ENCODE results near the gene PCMTD2. TPM values are rescaled to one million over a fixed set of nuclear protein-coding genes. Genes with fewer than 3 reads are reported as not detected.

The PCMTD2 gene
- total RNA-seq, 1 experiment from 2014 or later, result 52.0 TPM

DNA sequence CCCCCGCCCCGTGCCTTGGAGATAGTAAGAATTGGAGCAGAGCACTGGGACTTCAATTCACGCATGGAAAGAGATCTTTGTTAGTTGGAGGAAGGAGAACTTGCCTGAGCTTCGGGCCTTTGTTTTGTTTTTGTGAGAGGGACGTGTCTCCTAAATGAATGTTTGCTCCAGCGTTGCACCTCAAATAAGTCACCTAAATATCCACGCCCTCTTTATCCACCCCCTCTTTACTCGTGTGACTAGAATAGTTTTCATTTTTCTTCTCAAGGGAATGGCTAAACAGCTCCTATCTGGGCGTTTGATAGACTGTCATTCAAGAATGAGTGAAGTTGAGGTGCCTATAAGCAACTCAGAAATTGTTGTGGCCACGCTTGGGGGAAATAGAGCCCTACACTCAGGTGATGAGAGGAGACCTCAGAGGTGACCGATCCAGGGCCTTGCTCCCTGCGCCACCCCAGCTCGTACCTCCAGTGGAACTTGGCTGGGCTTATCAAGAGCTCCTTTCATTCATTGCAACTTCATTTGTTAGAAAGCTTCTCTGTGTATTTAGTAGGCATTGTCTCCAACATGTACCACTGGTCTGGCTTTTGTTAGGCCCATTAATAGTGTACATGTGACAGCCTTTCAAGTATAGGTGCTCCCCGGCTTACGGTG lies 861 bp downstream of the PCMTD2 start:
- no peak overlapping the region for H3T11ph ChIP-seq (ENCODE audit: low read length)
- H3K4me1 Mint-ChIP-seq, result peaks cover 32 to 35% of the 10 kb centered on the region in 2 experiments

More for the DNA sequence above, 861 bp downstream of the PCMTD2 start:
- Histone ChIP-seq H3K27ac (ENCODE audit: insufficient read length, low read depth, low read length) (no peak overlapping the region), H3K4ac (ENCODE audit: low read depth, low read length) (no peak overlapping the region), H3K9me3 (ENCODE audit: control insufficient read depth, low read depth, low read length) (no peaks in the 10 kb centered on the region), H3K56ac (ENCODE audit: insufficient read length, low read depth, low read length) (no peak overlapping the region), H3K4me1 (ENCODE audit: insufficient read depth, low read length) (no peaks in the 10 kb centered on the region), H4K20me1 (ENCODE audit: control insufficient read depth, insufficient read depth, insufficient read length) (no peaks in the 10 kb centered on the region), H3K14ac (ENCODE audit: insufficient read depth, low read length) (no peak overlapping the region), H3K79me2 (ENCODE audit: insufficient read depth, low read length) (peaks cover 5% of the 10 kb centered on the region; the same call in 1 of the 2 replicates), H3K9ac (ENCODE audit: extremely low read depth, insufficient read length, low read length) (peak overlapping the region; percentile 78), H3K18ac (ENCODE audit: insufficient read length, low read depth, low read length) (no peak overlapping the region), H2BK20ac (ENCODE audit: low read depth, low read length, poor library complexity, severe bottlenecking) (no peak overlapping the region), H2AFZ (ENCODE audit: low read length) (no peak overlapping the region), H4K8ac (replicated peaks; ENCODE audit: insufficient read length, low read depth, low read length) (no peak overlapping the region), H2BK5ac (ENCODE audit: insufficient read length, low read length) (no peak overlapping the region), H4K91ac (ENCODE audit: insufficient read length, low read depth, low read length) (no peak overlapping the region), H3K23me2 (ENCODE audit: insufficient read length, low read depth, low read length, poor library complexity, severe bottlenecking) (peaks cover 12% of the 10 kb centered on the region), H3K23ac (ENCODE audit: insufficient read length, low read depth, low read length) (no peak overlapping the region), H4K5ac (ENCODE audit: insufficient read length, low read depth, low read length) (no peak overlapping the region), H3K79me1 (ENCODE audit: insufficient read depth, low read depth, low read length, poor library complexity, severe bottlenecking) (peaks cover 3% of the 10 kb centered on the region), H3K27me3 (ENCODE audit: insufficient read depth, low read length) (no peaks in the 10 kb centered on the region; the same call in 1 of the 2 replicates), H3K4me2 (ENCODE audit: insufficient read depth, insufficient read length, low read length) (peak overlapping the region; percentile 86), H2BK15ac (ENCODE audit: low read depth, low read length) (no peak overlapping the region), H2BK120ac (ENCODE audit: low read depth, low read length, poor library complexity, severe bottlenecking) (no peak overlapping the region), H2BK12ac (ENCODE audit: insufficient read length, low read depth, low read length) (no peak overlapping the region), H2AK5ac (ENCODE audit: insufficient read length, low read length) (no peak overlapping the region)
- Mint-ChIP-seq H3K27ac (peak overlapping the region in 2 of 3 experiments; percentile 62 to 91; a peak in 5 of 7 replicates), H3K4me3 (peak overlapping the region; percentile 89 to 96), H3K9me3 (no peaks in the 10 kb centered on the region), H3K27me3 (ENCODE audit: low read depth) (peaks cover 12% of the 10 kb centered on the region), H3K36me3 (ENCODE audit: insufficient read depth in 1 of 3, low read depth in 3 of 3) (peaks cover 0 to 11% (median 0%) of the 10 kb centered on the region in 3 experiments; a peak in 3 of 7 replicates)
- TF ChIP-seq, protein P1, sequence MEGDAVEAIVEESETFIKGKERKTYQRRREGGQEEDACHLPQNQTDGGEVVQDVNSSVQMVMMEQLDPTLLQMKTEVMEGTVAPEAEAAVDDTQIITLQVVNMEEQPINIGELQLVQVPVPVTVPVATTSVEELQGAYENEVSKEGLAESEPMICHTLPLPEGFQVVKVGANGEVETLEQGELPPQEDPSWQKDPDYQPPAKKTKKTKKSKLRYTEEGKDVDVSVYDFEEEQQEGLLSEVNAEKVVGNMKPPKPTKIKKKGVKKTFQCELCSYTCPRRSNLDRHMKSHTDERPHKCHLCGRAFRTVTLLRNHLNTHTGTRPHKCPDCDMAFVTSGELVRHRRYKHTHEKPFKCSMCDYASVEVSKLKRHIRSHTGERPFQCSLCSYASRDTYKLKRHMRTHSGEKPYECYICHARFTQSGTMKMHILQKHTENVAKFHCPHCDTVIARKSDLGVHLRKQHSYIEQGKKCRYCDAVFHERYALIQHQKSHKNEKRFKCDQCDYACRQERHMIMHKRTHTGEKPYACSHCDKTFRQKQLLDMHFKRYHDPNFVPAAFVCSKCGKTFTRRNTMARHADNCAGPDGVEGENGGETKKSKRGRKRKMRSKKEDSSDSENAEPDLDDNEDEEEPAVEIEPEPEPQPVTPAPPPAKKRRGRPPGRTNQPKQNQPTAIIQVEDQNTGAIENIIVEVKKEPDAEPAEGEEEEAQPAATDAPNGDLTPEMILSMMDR (conservative IDR thresholded peaks at IDR 0.05), result no peak
- no CpG with 5 or more reads among the region's 15 CpGs for WGBS (ENCODE audit: extremely low coverage, insufficient read length, low lambda C conversion rate)
- no peak for DNase-seq
